Measurements from ENCODE around the gene KIFAP3.

DNA sequence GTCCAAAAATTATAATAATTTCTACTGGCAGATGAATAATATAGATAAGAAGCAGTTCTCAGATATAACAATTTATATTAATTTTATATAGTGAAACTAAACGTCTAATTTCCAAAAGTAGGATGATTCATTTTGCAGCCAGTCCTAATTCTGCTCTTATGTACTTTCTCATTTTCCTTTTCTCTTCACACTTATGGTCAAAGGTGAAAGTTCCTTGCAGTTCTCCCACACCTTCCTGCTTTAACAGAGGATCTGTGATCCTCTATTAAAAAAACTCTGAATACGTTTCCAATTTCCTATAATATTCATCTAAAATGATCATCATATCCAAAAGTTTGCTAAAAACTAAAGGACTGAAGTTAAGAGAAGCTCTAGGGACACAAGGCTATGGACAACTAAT lies 78.5 kb downstream of the KIFAP3 start:
- TF ChIP-seq, protein P1, sequence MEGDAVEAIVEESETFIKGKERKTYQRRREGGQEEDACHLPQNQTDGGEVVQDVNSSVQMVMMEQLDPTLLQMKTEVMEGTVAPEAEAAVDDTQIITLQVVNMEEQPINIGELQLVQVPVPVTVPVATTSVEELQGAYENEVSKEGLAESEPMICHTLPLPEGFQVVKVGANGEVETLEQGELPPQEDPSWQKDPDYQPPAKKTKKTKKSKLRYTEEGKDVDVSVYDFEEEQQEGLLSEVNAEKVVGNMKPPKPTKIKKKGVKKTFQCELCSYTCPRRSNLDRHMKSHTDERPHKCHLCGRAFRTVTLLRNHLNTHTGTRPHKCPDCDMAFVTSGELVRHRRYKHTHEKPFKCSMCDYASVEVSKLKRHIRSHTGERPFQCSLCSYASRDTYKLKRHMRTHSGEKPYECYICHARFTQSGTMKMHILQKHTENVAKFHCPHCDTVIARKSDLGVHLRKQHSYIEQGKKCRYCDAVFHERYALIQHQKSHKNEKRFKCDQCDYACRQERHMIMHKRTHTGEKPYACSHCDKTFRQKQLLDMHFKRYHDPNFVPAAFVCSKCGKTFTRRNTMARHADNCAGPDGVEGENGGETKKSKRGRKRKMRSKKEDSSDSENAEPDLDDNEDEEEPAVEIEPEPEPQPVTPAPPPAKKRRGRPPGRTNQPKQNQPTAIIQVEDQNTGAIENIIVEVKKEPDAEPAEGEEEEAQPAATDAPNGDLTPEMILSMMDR (conservative IDR thresholded peaks at IDR 0.05; ENCODE audit: low read length), result no peak
- no peak for TF ChIP-seq EZH2phosphoT487 (IDR thresholded peaks at IDR 0.05; ENCODE audit: borderline replicate concordance, low read depth, low read length)

Measured in OCI-LY7 (cell line).